ENCODE measurements around the gene NHLRC1.

NHLRC1 gene

GRCh38 chr6:18148304-18149025 lies 26.0 kb upstream of the NHLRC1 start:
- no peak for TF ChIP-seq GATA2 (IDR thresholded peaks at IDR 0.05; ENCODE audit: low read depth, low read length)
- TF ChIP-seq GATA3 (IDR thresholded peaks at IDR 0.05; ENCODE audit: low read depth, low read length), result no peak

GRCh38 chr6:18147616-18148015 lies 25.1 kb upstream of the NHLRC1 start:
- no peak for TF ChIP-seq GATA2 (IDR thresholded peaks at IDR 0.05; ENCODE audit: low read depth, low read length)
- no peak for TF ChIP-seq GATA3 (IDR thresholded peaks at IDR 0.05; ENCODE audit: low read depth, low read length)

GRCh38 chr6:18147160-18147559 lies 24.7 kb upstream of the NHLRC1 start:
- TF ChIP-seq GATA2 (IDR thresholded peaks at IDR 0.05; ENCODE audit: low read depth, low read length), result no peak
- TF ChIP-seq GATA3 (IDR thresholded peaks at IDR 0.05; ENCODE audit: low read depth, low read length), result no peak

GRCh38 chr6:18142591-18142861 lies 20.0 kb upstream of the NHLRC1 start:
- no peak for TF ChIP-seq GATA3 (IDR thresholded peaks at IDR 0.05; ENCODE audit: low read depth, low read length)
- no peak for TF ChIP-seq GATA2 (IDR thresholded peaks at IDR 0.05; ENCODE audit: low read depth, low read length)

- no peak for TF ChIP-seq GATA3 (IDR thresholded peaks at IDR 0.05; ENCODE audit: low read depth, low read length)
- TF ChIP-seq GATA2 (IDR thresholded peaks at IDR 0.05; ENCODE audit: low read depth, low read length), result no peak
These were observed 19.5 kb upstream of the NHLRC1 start for GRCh38 chr6:18141805-18142590.

GRCh38 chr6:18139935-18140621 lies 17.6 kb upstream of the NHLRC1 start:
- TF ChIP-seq GATA2 (IDR thresholded peaks at IDR 0.05; ENCODE audit: low read depth, low read length), result no peak
- TF ChIP-seq GATA3 (IDR thresholded peaks at IDR 0.05; ENCODE audit: low read depth, low read length), result no peak

- TF ChIP-seq GATA3 (IDR thresholded peaks at IDR 0.05; ENCODE audit: low read depth, low read length) (no peak), GATA2 (IDR thresholded peaks at IDR 0.05; ENCODE audit: low read depth, low read length) (no peak)
These were observed 16.4 kb upstream of the NHLRC1 start for GRCh38 chr6:18138906-18139305.

- TF ChIP-seq GATA3 (IDR thresholded peaks at IDR 0.05; ENCODE audit: low read depth, low read length), result no peak
- TF ChIP-seq GATA2 (IDR thresholded peaks at IDR 0.05; ENCODE audit: low read depth, low read length), result no peak
These were observed 13.8 kb upstream of the NHLRC1 start for GRCh38 chr6:18136260-18136659.

- TF ChIP-seq GATA3 (IDR thresholded peaks at IDR 0.05; ENCODE audit: low read depth, low read length) (no peak), GATA2 (IDR thresholded peaks at IDR 0.05; ENCODE audit: low read depth, low read length) (no peak)
These were observed 12.7 kb upstream of the NHLRC1 start for GRCh38 chr6:18135171-18135570.

- TF ChIP-seq GATA3 (IDR thresholded peaks at IDR 0.05; ENCODE audit: low read depth, low read length) (no peak), GATA2 (IDR thresholded peaks at IDR 0.05; ENCODE audit: low read depth, low read length) (no peak)
These were observed 9.9 kb upstream of the NHLRC1 start for GRCh38 chr6:18132346-18132745.

GRCh38 chr6:18126121-18126520 lies 3.6 kb upstream of the NHLRC1 start:
- TF ChIP-seq GATA2 (IDR thresholded peaks at IDR 0.05; ENCODE audit: low read depth, low read length), result no peak
- TF ChIP-seq GATA3 (IDR thresholded peaks at IDR 0.05; ENCODE audit: low read depth, low read length), result no peak

GRCh38 chr6:18121580-18122127 lies 823 bp downstream of the NHLRC1 start:
- TF ChIP-seq GATA2 (IDR thresholded peaks at IDR 0.05; ENCODE audit: low read depth, low read length) (no peak), GATA3 (IDR thresholded peaks at IDR 0.05; ENCODE audit: low read depth, low read length) (no peak)

- TF ChIP-seq GATA2 (IDR thresholded peaks at IDR 0.05; ENCODE audit: low read depth, low read length), result no peak
These were observed 3.2 kb downstream of the NHLRC1 start for GRCh38 chr6:18119236-18119635.

- no peak for TF ChIP-seq GATA2 (IDR thresholded peaks at IDR 0.05; ENCODE audit: low read depth, low read length)
- TF ChIP-seq GATA3 (IDR thresholded peaks at IDR 0.05; ENCODE audit: low read depth, low read length), result no peak
These were observed 4.1 kb downstream of the NHLRC1 start for GRCh38 chr6:18118330-18118729.
